ENCODE measurements around the gene PRKAG1.
A peak's percentile ranks its signal among the peaks of the same experiment; 100 is the strongest.

The PRKAG1 gene

DNA sequence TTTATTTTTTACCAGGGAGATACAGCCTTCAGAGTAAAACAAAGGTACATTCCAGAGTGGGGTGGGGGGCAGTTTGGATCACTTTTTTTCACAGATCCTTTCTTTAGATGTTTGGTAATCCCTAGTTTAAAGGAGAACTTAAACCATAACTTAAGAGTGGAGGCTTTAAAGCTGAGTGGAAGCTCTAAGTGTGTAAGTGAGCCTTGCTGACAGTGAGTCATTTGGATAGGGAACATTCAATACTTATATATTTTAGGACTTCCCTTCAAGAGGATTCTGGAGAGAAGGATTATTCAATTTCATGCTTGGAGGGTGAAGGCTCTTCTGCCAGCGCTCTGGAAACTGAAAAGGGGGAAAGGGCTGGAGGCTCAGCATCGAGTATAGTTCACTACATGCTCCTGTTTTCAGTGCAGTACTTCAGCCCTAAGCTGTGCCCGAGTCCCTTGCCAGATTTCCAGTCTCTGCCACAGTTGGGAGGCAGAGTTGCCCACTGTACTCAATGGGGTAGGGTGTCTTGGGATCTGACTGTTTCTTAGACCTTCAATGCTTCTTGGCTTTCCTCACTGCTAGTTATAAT, 8.4 kb downstream of the PRKAG1 start:
- Histone ChIP-seq H3K4me3 (ENCODE audit: low read length) (no peak overlapping the region), H3K27ac (ENCODE audit: low read depth, low read length) (no peak overlapping the region), H3K9ac (ENCODE audit: low read length) (no peak overlapping the region), H3K36me3 (ENCODE audit: control insufficient read depth, insufficient read depth, low read length) (peaks cover 22% of the 10 kb centered on the region), H3K27me3 (ENCODE audit: control insufficient read depth, insufficient read depth, low read length) (no peaks in the 10 kb centered on the region), H3K4me1 (ENCODE audit: control insufficient read depth, insufficient read depth, low read length) (no peaks in the 10 kb centered on the region)

DNA sequence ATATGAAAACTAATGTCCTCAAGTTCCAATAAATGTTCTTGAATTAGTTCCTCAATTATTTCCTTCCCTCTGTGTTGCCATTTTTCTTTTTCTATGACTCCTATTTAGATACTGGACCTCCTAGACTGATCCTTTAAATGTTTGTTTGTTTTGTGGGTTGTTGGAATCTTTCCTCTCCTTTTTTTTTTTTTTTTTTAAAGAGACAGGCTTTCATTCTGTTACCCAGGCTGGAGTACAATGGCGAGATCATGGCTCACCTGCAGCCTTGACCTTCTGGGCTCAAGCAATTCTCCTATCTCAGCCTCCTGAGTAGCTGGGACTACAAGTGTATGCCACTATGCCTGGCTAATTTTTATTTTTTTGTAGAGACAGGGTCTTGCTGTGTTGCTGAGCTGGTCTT, 9.6 kb downstream of the PRKAG1 start:
- Histone ChIP-seq H3K27me3 (ENCODE audit: control insufficient read depth, insufficient read depth, low read length) (no peaks in the 10 kb centered on the region), H3K9ac (ENCODE audit: low read length) (no peak overlapping the region), H3K4me1 (ENCODE audit: control insufficient read depth, insufficient read depth, low read length) (no peaks in the 10 kb centered on the region), H3K36me3 (ENCODE audit: control insufficient read depth, insufficient read depth, low read length) (peaks cover 34% of the 10 kb centered on the region), H3K4me3 (ENCODE audit: low read length) (no peak overlapping the region), H3K27ac (ENCODE audit: low read depth, low read length) (no peak overlapping the region)

- Histone ChIP-seq H3K4me1 (ENCODE audit: control insufficient read depth, insufficient read depth, low read length) (peaks cover 7% of the 10 kb centered on the region), H3K36me3 (ENCODE audit: control insufficient read depth, insufficient read depth, low read length) (peaks cover 31% of the 10 kb centered on the region), H3K4me3 (ENCODE audit: low read length) (no peak overlapping the region), H3K9ac (ENCODE audit: low read length) (no peak overlapping the region), H3K27ac (ENCODE audit: low read depth, low read length) (no peak overlapping the region), H3K27me3 (ENCODE audit: control insufficient read depth, insufficient read depth, low read length) (peaks cover 29% of the 10 kb centered on the region)
Observed at GRCh38 chr12:49000346-49000745, 18.2 kb downstream of the PRKAG1 start.

- Histone ChIP-seq H3K9ac (ENCODE audit: low read length) (no peak within 1 kb of the TSS), H3K4me1 (ENCODE audit: control insufficient read depth, insufficient read depth, low read length) (peaks cover 7% of the 10 kb centered on the region), H3K27ac (ENCODE audit: low read depth, low read length) (no peak within 1 kb of the TSS), H3K4me3 (ENCODE audit: low read length) (peak within 1 kb of the TSS; percentile 22), H3K27me3 (ENCODE audit: control insufficient read depth, insufficient read depth, low read length) (peaks cover 34% of the 10 kb centered on the region), H3K36me3 (ENCODE audit: control insufficient read depth, insufficient read depth, low read length) (peaks cover 23% of the 10 kb centered on the region)
Observed at GRCh38 chr12:48999371-49000131, 19.0 kb downstream of the PRKAG1 start, which contains the start of gene DDN. Gene DDN, minus strand, starts transcription at chr12:48999375. Its CDS starts 88 bp downstream, at chr12:48999287.

DNA sequence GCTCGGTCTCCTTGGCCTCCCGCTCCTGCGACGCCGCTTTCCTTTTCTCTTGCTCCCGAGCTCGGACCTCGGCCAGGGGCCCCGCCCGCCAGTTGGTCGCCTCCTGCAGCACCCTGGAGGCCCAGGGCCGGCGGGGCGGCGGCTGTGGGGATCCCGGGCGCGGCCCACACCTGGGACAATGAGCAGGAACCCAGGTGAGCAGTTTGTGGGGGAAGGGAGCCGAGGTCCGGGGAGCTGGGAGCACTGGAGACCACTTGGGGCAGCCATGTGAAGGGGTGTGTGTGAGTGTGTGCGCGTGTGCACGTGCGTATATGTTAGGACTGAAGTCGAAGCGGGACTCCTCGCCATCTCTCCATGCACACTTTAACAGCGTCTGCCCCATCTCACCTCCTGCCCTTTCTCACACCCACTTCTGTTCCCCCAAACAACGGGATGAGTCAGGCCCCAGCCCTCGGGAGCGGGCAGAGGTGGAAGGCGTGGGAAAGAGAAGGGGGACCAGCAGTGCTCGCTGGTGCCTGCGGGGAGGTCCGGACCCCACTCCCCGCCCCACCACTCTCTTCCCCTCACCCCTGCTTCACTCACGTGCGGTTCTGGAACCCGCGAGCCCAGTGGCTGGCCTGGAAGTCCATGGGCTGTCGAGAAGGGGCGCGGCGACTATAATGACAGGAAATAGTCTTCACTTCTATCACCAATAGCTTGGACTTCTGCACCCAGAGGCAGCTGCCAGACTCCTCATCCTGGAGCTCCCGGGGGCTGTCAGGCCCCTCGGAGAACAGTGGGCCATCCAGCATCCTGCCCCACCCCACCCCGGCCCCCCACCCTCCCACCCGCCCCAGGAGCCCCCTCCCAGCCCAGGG, 19.9 kb downstream of the PRKAG1 start:
- Histone ChIP-seq H3K4me1 (ENCODE audit: control insufficient read depth, insufficient read depth, low read length) (peaks cover 7% of the 10 kb centered on the region), H3K27me3 (ENCODE audit: control insufficient read depth, insufficient read depth, low read length) (peaks cover 41% of the 10 kb centered on the region), H3K36me3 (ENCODE audit: control insufficient read depth, insufficient read depth, low read length) (peaks cover 17% of the 10 kb centered on the region), H3K27ac (ENCODE audit: low read depth, low read length) (no peak overlapping the region), H3K4me3 (ENCODE audit: low read length) (peak overlapping the region; percentile 22), H3K9ac (ENCODE audit: low read length) (no peak overlapping the region)

DNA sequence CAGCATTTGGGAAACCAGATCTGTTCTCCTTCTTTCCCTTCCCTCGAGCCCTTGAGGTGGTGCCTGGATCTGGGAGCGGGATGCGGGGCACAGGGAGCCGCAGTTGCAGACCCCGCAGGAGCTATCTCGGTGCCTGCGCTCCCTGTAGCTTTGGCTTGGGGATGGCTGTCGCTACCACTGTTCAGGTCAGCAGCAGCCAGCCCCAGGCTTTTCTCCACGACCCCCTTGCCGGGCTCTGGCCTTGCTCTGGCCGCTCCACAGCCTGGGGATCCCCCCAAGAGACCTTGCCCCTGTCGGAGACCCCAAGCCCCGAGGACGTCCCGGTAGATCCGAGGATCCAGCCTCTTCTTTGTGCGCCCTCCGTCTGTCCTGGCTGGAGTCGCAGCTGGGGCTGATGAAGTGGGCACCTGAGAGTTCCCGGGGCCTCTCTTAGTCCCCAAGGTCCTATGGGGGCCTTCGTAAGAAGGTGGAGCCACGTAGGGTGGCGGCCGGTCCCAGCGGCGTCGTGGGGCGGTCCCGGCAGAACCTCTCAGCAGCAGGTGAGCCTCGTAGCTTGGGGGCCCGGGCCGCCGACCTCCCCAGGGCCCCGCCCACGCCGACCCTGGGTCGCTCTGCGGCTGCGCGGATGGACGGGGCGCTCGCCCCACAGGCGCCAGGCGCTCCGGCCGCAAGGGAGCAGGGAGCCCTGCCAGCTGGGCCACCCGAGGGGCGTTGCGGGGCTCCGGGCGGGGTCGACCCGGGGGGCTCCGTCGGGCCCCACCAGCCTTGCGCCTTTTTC, 20.7 kb downstream of the PRKAG1 start:
- Histone ChIP-seq H3K9ac (ENCODE audit: low read length) (no peak overlapping the region), H3K27me3 (ENCODE audit: control insufficient read depth, insufficient read depth, low read length) (peaks cover 38% of the 10 kb centered on the region), H3K36me3 (ENCODE audit: control insufficient read depth, insufficient read depth, low read length) (peaks cover 11% of the 10 kb centered on the region), H3K27ac (ENCODE audit: low read depth, low read length) (no peak overlapping the region), H3K4me3 (ENCODE audit: low read length) (peak overlapping the region; percentile 22), H3K4me1 (ENCODE audit: control insufficient read depth, insufficient read depth, low read length) (peaks cover 7% of the 10 kb centered on the region)

DNA sequence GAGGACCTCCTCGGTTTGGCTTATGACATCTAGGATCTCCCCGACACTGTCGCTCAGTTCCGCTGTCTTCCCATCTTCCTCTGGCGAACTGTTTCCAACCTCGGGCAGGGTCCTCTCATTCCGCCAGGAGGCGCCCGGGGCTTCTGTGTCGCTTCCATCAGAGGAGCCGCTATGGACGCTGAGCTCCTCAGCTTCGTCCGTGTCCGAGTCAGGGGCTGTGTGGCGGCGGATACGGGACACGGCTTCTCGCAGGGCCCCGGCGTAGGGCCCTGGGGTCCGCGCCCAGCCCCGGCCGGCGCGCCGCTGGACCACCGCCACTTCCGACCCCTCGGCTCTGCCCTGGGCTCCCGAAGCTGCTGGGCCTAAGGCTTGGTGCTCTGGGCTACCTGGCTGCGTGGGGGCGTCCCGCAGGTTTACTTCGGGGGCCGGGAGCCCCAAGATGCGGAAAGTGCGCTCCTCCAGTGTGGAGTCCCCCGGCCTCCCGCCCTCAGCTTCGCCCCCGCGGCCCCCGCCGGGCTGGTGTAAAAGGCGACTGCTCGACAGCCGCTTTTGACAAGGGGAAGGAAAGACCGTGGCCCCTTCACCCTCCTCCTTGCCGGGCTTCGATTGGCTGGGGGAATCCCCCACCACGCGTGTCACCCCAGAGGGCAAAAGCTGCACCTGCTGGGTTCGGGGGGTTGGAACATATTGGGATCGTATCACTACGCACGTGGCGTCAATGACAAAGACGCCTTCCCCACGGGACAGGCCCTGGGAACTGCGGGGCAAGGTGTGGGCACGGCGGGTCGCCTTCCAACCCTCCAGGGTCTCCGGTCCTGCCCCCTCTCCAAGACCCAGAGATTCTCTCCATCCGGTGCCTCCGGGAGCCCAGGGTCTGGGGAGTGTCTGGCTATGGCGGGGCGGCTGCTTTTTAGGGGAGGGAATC, 21.5 kb downstream of the PRKAG1 start:
- Histone ChIP-seq H3K4me1 (ENCODE audit: control insufficient read depth, insufficient read depth, low read length) (peaks cover 7% of the 10 kb centered on the region), H3K27ac (ENCODE audit: low read depth, low read length) (no peak overlapping the region), H3K36me3 (ENCODE audit: control insufficient read depth, insufficient read depth, low read length) (peaks cover 5% of the 10 kb centered on the region), H3K4me3 (ENCODE audit: low read length) (peak overlapping the region; percentile 22), H3K9ac (ENCODE audit: low read length) (no peak overlapping the region), H3K27me3 (ENCODE audit: control insufficient read depth, insufficient read depth, low read length) (peaks cover 38% of the 10 kb centered on the region)

- H3K36me3 ChIP-seq (ENCODE audit: control insufficient read depth, insufficient read depth, low read length): no peaks in the 10 kb centered on the region
- no peak overlapping the region for H3K4me3 ChIP-seq (ENCODE audit: low read length)
- H3K9ac ChIP-seq (ENCODE audit: low read length): no peak overlapping the region
- no peak overlapping the region for H3K27ac ChIP-seq (ENCODE audit: low read depth, low read length)
- peaks cover 28% of the 10 kb centered on the region for H3K27me3 ChIP-seq (ENCODE audit: control insufficient read depth, insufficient read depth, low read length)
- peaks cover 7% of the 10 kb centered on the region for H3K4me1 ChIP-seq (ENCODE audit: control insufficient read depth, insufficient read depth, low read length)
Observed at GRCh38 chr12:48995086-48995879, 23.3 kb downstream of the PRKAG1 start.

DNA sequence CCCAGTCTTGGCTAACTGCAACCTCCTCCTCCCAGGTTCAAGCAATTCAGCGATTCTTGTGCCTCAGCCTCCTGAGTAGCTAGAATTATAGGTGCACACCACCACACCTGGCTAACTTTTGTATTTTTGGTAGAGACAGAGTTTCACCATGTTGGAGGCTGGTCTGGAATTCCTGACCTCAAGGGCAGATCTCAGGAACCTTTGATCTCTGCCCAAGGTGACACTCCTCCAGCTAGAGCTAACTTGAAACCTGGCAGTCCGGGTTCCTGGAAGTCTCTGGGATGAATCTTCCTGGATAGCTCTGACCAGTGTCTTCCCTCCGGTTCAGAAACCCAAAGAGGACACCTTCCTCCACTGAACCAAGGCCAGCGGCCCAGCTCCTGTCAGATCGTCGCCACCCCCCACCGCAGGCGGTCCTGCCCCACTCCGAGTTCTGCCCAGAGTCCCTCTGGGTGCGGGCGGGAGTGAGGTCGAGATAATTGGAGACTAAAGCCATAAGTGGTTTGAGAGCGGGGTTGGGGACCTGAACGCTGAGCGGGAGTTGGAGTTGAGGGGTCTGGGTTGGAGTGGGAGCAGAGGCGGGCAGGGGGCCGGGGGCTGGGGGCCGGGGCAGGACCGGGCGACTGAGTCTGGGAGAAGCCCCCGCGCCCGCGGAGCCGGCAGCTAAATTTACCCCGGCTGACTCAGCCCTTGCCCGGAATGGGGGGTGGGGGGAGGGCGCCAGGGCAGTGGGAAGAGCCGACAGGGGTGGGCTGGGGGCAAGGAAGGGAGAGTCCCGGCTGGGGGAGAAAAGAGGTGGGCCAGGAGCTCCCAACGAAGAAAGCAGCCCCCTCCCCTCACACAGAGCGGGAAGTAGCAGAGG, 24.1 kb downstream of the PRKAG1 start:
- Histone ChIP-seq H3K36me3 (ENCODE audit: control insufficient read depth, insufficient read depth, low read length) (no peaks in the 10 kb centered on the region), H3K9ac (ENCODE audit: low read length) (no peak overlapping the region), H3K4me3 (ENCODE audit: low read length) (no peak overlapping the region), H3K27me3 (ENCODE audit: control insufficient read depth, insufficient read depth, low read length) (peaks cover 25% of the 10 kb centered on the region), H3K27ac (ENCODE audit: low read depth, low read length) (no peak overlapping the region), H3K4me1 (ENCODE audit: control insufficient read depth, insufficient read depth, low read length) (peaks cover 2% of the 10 kb centered on the region)

- H3K27me3 ChIP-seq (ENCODE audit: control insufficient read depth, insufficient read depth, low read length): peaks cover 28% of the 10 kb centered on the region
- no peak overlapping the region for H3K9ac ChIP-seq (ENCODE audit: low read length)
- no peaks in the 10 kb centered on the region for H3K4me1 ChIP-seq (ENCODE audit: control insufficient read depth, insufficient read depth, low read length)
- no peaks in the 10 kb centered on the region for H3K36me3 ChIP-seq (ENCODE audit: control insufficient read depth, insufficient read depth, low read length)
- H3K4me3 ChIP-seq (ENCODE audit: low read length): no peak overlapping the region
- H3K27ac ChIP-seq (ENCODE audit: low read depth, low read length): no peak overlapping the region
Observed at GRCh38 chr12:48993787-48994186, 24.8 kb downstream of the PRKAG1 start.
